ENCODE results near the gene ARHGAP32.

GRCh38 chr11:128942272-128942612, 249.9 kb downstream of the ARHGAP32 start:
- TF ChIP-seq CTCF (IDR thresholded peaks at IDR 0.05) (no peak), EP300 (IDR thresholded peaks at IDR 0.05) (no peak)
